WERI-Rb-1 (cell line): ENCODE results near the gene PLCH1.

ENCODE experiments used
- DNase-seq: peaks from one replicate; pipeline ENCODE4 v3.0.0-alpha.2; 2020
- H3K27ac ChIP-seq: fragments of 250-450 bp; sonication (Bioruptor Pico); 2 replicates; pipeline ENCODE4 v1.5.1; 2020; ENCODE audit warnings: mild to moderate bottlenecking, moderate library complexity
- H3K27me3 ChIP-seq: fragments of 250-450 bp; sonication (Bioruptor Pico); 2 replicates; pipeline ENCODE4 v1.5.1; 2021; ENCODE audit warnings: mild to moderate bottlenecking, low read depth, moderate library complexity; ENCODE audit not compliant: insufficient read depth, severe bottlenecking
- H3K36me3 ChIP-seq: fragments of 250-450 bp; sonication (Bioruptor Pico); 2 replicates; pipeline ENCODE4 v1.5.1; 2020; ENCODE audit warnings: mild to moderate bottlenecking, moderate library complexity
- H3K4me3 ChIP-seq: 2 replicates; pipeline ENCODE4 v1.5.1; 2011; ENCODE audit warnings: low read depth, mild to moderate bottlenecking, control low read depth, low read length
- H3K9me3 ChIP-seq: fragments of 250-450 bp; sonication (Bioruptor Pico); 2 replicates; pipeline ENCODE4 v1.5.1; 2021; ENCODE audit warnings: mild to moderate bottlenecking, moderate library complexity; ENCODE audit not compliant: severe bottlenecking
- TF ChIP-seq, protein P1 (sequence below): IDR thresholded peaks from 2 replicates; pipeline ENCODE4 v1.5.1; 2011; ENCODE audit warnings: low read depth, mild to moderate bottlenecking, control low read depth, inconsistent platforms, low read length

Gene PLCH1

DNA sequence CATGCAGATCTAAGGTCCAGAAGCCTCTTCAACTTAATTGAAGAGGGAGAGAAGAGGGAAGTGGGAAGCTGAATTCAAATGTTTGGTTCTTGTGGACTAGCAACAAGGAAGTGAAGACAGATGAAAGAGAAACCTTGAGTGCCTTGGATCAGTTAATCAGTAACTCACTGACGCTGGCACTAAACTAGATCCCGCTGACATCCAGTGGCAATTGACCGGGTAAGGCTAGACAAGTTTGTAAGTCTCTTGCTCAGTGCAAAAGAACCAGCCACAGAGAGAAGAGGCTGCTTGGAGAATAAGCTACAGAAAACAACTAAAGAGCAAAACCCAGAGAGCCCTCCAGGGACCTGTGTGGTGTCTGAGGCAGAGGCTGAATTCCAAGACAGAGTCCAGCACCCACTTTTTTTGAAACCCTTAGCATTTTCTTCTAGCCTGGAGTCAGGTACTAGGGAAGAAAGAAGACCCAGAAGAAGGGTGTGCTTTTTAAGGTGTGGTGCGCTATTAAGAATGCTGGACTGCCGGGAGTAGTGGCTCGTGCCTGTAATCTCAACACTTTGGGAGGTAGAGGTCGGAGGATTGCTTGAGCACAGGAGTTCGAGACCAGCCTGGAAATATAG lies 6.9 kb downstream of the PLCH1 start:
- no peak overlapping the region for H3K27ac ChIP-seq
- no peak overlapping the region for H3K4me3 ChIP-seq
- H3K9me3 ChIP-seq: no peaks in the 10 kb centered on the region
- TF ChIP-seq, protein P1, sequence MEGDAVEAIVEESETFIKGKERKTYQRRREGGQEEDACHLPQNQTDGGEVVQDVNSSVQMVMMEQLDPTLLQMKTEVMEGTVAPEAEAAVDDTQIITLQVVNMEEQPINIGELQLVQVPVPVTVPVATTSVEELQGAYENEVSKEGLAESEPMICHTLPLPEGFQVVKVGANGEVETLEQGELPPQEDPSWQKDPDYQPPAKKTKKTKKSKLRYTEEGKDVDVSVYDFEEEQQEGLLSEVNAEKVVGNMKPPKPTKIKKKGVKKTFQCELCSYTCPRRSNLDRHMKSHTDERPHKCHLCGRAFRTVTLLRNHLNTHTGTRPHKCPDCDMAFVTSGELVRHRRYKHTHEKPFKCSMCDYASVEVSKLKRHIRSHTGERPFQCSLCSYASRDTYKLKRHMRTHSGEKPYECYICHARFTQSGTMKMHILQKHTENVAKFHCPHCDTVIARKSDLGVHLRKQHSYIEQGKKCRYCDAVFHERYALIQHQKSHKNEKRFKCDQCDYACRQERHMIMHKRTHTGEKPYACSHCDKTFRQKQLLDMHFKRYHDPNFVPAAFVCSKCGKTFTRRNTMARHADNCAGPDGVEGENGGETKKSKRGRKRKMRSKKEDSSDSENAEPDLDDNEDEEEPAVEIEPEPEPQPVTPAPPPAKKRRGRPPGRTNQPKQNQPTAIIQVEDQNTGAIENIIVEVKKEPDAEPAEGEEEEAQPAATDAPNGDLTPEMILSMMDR: no peak
- no peaks in the 10 kb centered on the region for H3K36me3 ChIP-seq
- no peaks in the 10 kb centered on the region for H3K27me3 ChIP-seq
- DNase-seq: no peak

DNA sequence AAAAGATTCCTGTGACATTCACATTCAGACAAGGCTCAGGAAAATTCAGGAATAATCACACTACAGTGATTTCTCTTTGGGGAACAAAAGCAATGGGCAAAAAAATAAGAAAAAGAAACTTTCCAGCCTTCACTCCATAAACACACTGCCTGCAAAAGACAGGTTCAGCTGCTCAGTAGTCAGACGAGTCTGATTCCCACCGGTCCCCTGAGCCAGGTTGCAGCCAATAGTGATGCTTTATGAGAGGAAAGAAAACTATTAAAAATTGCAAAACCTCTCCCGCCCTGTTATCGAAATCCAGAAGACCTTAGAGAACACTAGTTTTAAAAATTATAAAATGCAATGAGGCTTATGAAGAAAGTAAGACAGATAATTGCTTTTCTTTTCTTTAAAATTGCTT lies 8.5 kb downstream of the PLCH1 start:
- TF ChIP-seq, protein P1: no peak
- no peaks in the 10 kb centered on the region for H3K27me3 ChIP-seq
- no peak for DNase-seq
- H3K36me3 ChIP-seq: no peaks in the 10 kb centered on the region
- H3K27ac ChIP-seq: no peak overlapping the region
- no peak overlapping the region for H3K4me3 ChIP-seq
- no peaks in the 10 kb centered on the region for H3K9me3 ChIP-seq

GRCh38 chr3:155730843-155731242 lies 14.0 kb downstream of the PLCH1 start:
- Histone ChIP-seq H3K27ac (no peak overlapping the region), H3K9me3 (no peaks in the 10 kb centered on the region), H3K36me3 (no peaks in the 10 kb centered on the region), H3K27me3 (no peaks in the 10 kb centered on the region), H3K4me3 (no peak overlapping the region)
- TF ChIP-seq, protein P1: no peak
- DNase-seq: no peak

- Histone ChIP-seq H3K36me3 (no peaks in the 10 kb centered on the region), H3K27ac (no peak overlapping the region), H3K9me3 (no peaks in the 10 kb centered on the region), H3K4me3 (no peak overlapping the region), H3K27me3 (no peaks in the 10 kb centered on the region)
- TF ChIP-seq, protein P1: no peak
- no peak for DNase-seq
These were observed 17.0 kb downstream of the PLCH1 start for GRCh38 chr3:155727836-155728235.

- no peak overlapping the region for H3K27ac ChIP-seq
- no peaks in the 10 kb centered on the region for H3K36me3 ChIP-seq
- TF ChIP-seq, protein P1: no peak
- DNase-seq: peak; percentile 31
- H3K4me3 ChIP-seq: no peak overlapping the region
- no peaks in the 10 kb centered on the region for H3K27me3 ChIP-seq
- peaks cover 2% of the 10 kb centered on the region for H3K9me3 ChIP-seq
These were observed 30.6 kb downstream of the PLCH1 start for GRCh38 chr3:155714295-155714718.

GRCh38 chr3:155712008-155712407 lies 32.9 kb downstream of the PLCH1 start:
- TF ChIP-seq, protein P1: no peak
- Histone ChIP-seq H3K27ac (no peak overlapping the region), H3K9me3 (peaks cover 2% of the 10 kb centered on the region), H3K27me3 (no peaks in the 10 kb centered on the region), H3K36me3 (no peaks in the 10 kb centered on the region), H3K4me3 (no peak overlapping the region)
- no peak for DNase-seq
